SJCRH30 (cell line): ENCODE measurements around the gene DCAF4L1. TPM values are rescaled to one million over a fixed set of nuclear protein-coding genes. Genes with fewer than 3 reads are reported as not detected.

Experiments used
- DNase-seq, 2 experiments: peaks; one replicate each; pipeline ENCODE4 v3.0.0-alpha.2; 2015 to 2020
- H3K27ac ChIP-seq: fragments of 250-450 bp; sonication (Bioruptor Pico); 2 replicates; pipeline ENCODE4 v1.5.1; 2020; ENCODE audit warnings: mild to moderate bottlenecking, moderate library complexity
- H3K27me3 ChIP-seq: fragments of 250-450 bp; sonication (Bioruptor Pico); 2 replicates; pipeline ENCODE4 v1.5.1; 2020; ENCODE audit warnings: mild to moderate bottlenecking, moderate library complexity
- H3K36me3 ChIP-seq: fragments of 250-450 bp; sonication (Bioruptor Pico); 2 replicates; pipeline ENCODE4 v1.5.1; 2020; ENCODE audit warnings: mild to moderate bottlenecking, moderate library complexity
- H3K4me1 ChIP-seq: fragments of 250-450 bp; sonication (Bioruptor Pico); 2 replicates; pipeline ENCODE4 v1.5.1; 2020; ENCODE audit warnings: mild to moderate bottlenecking, moderate library complexity
- H3K4me3 ChIP-seq: fragments of 250-450 bp; sonication (Bioruptor Pico); 2 replicates; pipeline ENCODE4 v1.5.1; 2020; ENCODE audit warnings: mild to moderate bottlenecking, moderate library complexity
- H3K9me3 ChIP-seq: fragments of 250-450 bp; sonication (Bioruptor Pico); replicated peaks from 2 replicates; pipeline ENCODE4 v1.5.1; 2020; ENCODE audit warnings: mild to moderate bottlenecking, moderate library complexity
- total RNA-seq: library from RNA; depleted of rRNA; stranded (reverse); fragments of >200 nt; shearing (Covaris generic); gene quantifications from 2 replicates; pipeline ENCODE4 v1.2.3, GENCODE V29; 2014

DCAF4L1 gene
- total RNA-seq, 1 experiment from 2014 or later = 0.34 TPM

DNA sequence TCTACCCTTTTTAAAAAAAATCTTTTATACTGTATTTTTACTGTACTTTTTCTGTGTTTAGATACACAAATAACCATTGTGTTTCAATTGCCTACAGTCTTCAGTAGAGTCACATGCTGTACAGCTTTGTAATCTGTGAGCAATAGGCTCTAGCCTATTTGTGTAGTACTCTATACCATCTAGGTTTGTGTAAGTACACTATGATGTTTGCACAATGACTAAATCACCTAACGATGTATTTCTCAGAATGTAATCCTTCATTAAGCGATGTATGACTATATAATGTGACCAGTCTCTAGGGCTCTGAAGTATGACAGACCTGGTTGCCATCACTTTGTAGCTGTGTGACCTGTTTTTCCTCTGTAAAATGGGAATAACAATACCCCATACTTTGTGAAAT, 14.2 kb upstream of the DCAF4L1 start:
- Histone ChIP-seq H3K9me3 (peaks cover 4% of the 10 kb centered on the region; the same call in 1 of the 2 replicates), H3K27ac (no peak overlapping the region), H3K36me3 (no peaks in the 10 kb centered on the region), H3K4me1 (no peaks in the 10 kb centered on the region), H3K27me3 (no peaks in the 10 kb centered on the region), H3K4me3 (no peak overlapping the region)
- DNase-seq = no peak

DNA sequence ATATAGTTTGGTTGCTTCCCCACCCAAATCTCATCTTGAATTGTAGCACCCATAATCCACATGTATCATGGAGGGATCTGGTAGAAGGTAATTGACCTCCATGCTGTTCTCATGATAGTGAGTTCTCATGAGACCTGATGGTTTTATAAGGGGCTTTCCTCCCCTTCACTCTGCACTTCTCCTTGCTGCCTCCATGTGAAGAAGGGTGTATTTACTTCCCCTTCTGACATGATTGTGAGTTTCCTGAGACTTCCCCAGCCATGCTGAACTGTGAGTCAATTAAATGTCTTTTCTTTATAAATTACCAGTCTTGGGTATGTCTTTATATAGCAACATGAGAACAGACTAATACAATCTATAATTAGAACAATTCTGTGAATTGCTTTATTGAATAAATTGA, 11.9 kb upstream of the DCAF4L1 start:
- H3K9me3 ChIP-seq = peaks cover 4% of the 10 kb centered on the region; the same call in 1 of the 2 replicates
- DNase-seq = no peak
- H3K27ac ChIP-seq = no peak overlapping the region
- no peaks in the 10 kb centered on the region for H3K36me3 ChIP-seq
- no peaks in the 10 kb centered on the region for H3K27me3 ChIP-seq
- H3K4me3 ChIP-seq = no peak overlapping the region
- no peaks in the 10 kb centered on the region for H3K4me1 ChIP-seq

DNA sequence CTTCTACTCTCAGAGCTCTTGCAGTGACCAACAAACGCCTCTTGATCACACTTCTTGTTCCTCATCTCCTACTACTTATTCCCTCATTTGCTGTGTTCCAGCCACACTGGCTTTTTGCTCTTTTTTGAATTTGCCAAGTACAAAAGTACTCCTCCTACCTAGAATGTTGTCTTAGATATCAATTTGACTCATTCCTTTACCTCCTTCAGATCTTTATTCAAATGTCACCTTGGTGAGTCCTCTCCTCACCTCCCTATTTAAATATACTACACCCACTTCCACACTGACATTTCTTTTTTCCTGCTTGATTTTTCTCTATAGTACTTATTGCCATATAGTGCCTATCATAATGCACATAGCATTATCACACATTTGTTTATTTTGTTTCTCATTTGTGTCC, 6.2 kb upstream of the DCAF4L1 start:
- H3K27ac ChIP-seq = no peak overlapping the region
- H3K9me3 ChIP-seq = no peaks in the 10 kb centered on the region
- no peak for DNase-seq
- no peaks in the 10 kb centered on the region for H3K4me1 ChIP-seq
- H3K4me3 ChIP-seq = no peak overlapping the region
- no peaks in the 10 kb centered on the region for H3K36me3 ChIP-seq
- no peaks in the 10 kb centered on the region for H3K27me3 ChIP-seq

DNA sequence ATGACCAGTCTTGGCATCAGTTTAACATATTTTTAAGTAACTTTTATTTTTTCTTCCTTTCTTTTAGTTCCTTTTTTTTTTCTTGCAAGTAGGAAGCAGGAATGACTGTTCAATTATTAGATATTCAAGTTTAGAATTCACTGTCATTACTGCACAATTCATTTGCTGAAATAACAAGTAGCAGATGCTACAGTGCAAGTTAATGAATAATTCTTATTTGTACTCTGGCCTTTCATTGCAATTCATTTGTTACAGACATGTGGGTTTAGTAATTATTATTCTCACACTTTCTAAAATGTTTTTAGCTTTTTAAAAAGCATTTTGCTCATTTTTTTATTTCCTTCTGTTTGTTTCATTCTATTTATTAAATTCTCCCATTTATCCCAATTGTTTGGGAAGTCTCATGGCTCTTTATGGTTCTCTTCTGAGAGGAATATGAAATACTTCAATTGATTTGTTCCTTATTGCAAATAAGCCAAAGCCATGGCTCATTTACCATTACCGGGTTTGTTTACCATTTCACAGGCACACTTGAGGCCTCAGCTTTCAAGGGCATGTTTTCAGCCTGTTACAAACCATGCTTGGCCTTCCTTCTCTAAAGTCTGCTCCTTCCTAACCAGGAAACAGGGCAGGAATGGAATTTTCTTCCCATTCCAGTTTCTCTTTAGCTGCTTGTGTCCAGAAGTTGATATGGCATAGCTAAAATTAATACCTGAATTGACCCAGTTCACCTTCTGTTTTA, 4.6 kb upstream of the DCAF4L1 start:
- no peak for DNase-seq
- Histone ChIP-seq H3K9me3 (no peaks in the 10 kb centered on the region), H3K27ac (no peak overlapping the region)

DNA sequence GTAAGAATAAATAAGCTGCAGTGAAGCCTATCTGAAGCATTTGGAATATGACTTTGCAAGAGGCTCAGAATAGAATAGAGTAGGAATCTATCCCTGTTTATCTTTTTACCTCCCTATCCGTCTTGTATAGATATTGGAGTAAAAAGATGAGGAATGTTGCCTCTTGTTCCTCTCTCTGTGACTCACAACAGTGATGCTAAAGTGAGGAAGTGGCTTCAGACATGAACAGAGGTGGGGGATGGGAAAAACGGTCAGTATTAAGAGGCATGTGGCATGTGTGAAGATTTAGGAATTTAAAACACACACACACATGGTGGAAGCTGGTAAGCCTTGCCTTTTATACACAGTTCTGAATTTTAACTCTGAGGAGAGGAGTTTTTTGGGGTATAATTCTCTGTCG, 3.8 kb upstream of the DCAF4L1 start:
- Histone ChIP-seq H3K36me3 (no peaks in the 10 kb centered on the region), H3K4me1 (no peaks in the 10 kb centered on the region), H3K27me3 (no peaks in the 10 kb centered on the region), H3K27ac (no peak overlapping the region), H3K9me3 (no peaks in the 10 kb centered on the region), H3K4me3 (no peak overlapping the region)
- no peak for DNase-seq

More for the DNA sequence above, 4.6 kb upstream of the DCAF4L1 start:
- no peaks in the 10 kb centered on the region for H3K4me1 ChIP-seq
- H3K27me3 ChIP-seq = no peaks in the 10 kb centered on the region
- H3K4me3 ChIP-seq = no peak overlapping the region
- H3K36me3 ChIP-seq = no peaks in the 10 kb centered on the region

DNA sequence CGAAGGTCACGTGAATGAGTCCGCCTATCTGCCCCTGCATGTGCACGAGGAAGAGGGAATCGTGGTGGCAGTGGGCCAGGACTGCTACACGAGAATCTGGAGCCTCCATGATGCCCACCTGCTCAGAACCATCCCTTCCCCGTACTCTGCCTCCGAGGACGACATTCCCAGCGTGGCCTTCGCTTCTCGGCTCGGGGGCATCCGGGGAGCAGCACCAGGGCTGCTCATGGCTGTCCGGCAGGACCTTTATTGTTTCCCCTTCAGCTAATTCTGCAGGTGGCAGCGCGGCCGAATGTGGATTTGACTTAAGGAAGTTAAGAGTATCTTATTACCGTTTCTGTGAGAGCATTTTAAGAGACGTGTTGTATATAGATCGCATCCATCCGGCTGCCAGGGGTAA, 1.2 kb downstream of the DCAF4L1 start:
- no peaks in the 10 kb centered on the region for H3K36me3 ChIP-seq
- H3K9me3 ChIP-seq = no peaks in the 10 kb centered on the region
- H3K4me3 ChIP-seq = no peak overlapping the region
- H3K27ac ChIP-seq = no peak overlapping the region
- H3K27me3 ChIP-seq = no peaks in the 10 kb centered on the region
- DNase-seq = no peak
- no peaks in the 10 kb centered on the region for H3K4me1 ChIP-seq

DNA sequence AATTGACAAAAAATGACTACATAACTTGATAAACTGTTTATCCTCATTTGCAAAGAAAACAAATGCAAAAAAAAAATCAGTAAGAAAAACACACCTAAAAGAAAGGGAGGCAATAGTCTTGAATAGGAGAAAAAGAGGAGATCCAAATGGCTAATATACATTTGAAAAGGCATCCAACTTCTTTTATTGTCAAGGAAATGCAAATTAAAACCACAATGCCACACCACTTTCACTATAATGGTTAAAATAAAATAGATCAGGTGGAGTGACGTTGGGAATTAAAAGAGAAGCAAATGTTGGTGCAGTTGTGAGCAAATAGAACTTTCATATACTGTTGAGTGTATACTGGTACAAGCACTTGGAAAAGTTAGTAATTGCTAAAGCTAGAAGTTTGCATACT, 3.6 kb downstream of the DCAF4L1 start:
- Histone ChIP-seq H3K27me3 (no peaks in the 10 kb centered on the region), H3K27ac (no peak overlapping the region), H3K9me3 (no peaks in the 10 kb centered on the region), H3K4me3 (no peak overlapping the region), H3K36me3 (no peaks in the 10 kb centered on the region), H3K4me1 (0 out of 2 replicates have a peak, but pooled peaks cover 4% of the 10 kb centered on the region)
- DNase-seq = no peak

DNA sequence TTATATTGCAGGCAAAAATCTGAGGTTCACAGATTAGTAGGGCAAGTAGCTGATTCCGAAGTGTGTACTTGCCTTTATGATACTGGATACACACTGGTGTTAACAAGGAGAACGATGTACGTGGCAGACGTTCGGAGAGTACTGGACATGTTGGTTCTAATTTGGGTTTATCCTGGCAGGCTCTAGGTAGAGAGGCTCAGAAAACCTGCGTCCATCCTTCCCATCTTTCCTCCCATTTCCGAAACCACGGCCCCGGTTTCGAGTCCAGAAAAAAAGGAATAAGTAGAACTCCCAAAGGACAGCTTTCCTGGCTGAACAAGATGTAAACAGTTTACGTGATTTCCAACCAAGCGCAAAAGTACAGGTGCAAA, 8.4 kb downstream of the DCAF4L1 start:
- no peak overlapping the region; the same call in 1 of the 2 replicates for H3K27ac ChIP-seq
- 0 out of 2 replicates have a peak, but pooled peaks cover 7% of the 10 kb centered on the region for H3K4me1 ChIP-seq
- no peaks in the 10 kb centered on the region for H3K27me3 ChIP-seq
- peaks cover 6% of the 10 kb centered on the region for H3K36me3 ChIP-seq
- H3K4me3 ChIP-seq = peak overlapping the region; percentile 85
- H3K9me3 ChIP-seq = no peaks in the 10 kb centered on the region
- DNase-seq = no peak

DNA sequence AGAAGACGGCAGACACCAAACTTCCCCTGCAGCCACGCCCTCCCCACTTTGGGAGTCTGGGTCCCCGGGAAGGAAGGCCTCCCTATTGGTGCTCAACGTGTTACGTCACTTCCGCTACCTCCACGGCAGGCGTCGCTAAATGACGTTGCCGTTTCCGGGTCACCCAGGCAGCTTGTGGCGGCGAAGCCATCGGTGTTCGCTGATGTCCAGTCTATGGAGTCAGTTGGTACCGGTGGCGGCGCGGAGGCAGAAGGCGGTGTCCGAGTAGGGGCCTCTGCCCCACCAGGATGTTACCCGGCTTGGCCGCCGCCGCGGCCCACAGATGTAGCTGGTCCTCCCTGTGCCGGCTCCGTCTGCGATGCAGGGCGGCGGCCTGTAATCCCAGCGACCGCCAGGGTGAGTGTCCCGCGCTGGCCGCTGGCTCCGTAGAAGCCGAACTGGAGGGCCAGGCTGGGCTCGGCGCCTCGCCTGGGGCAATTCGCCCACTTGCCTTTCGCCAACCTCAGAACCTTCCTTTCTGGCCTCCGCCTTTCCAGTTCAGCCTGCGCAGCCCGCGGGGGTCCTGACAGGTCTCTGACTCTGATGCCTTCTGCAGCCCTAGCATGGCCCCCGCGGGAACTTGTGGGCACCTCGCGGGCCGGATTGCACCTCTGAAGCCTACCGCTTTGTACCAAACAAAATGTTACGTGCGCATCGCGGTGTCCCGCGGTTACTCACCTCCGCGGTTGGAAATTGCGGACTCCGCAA, 9.0 kb downstream of the DCAF4L1 start, which contains the start of gene SLC30A9:
TSS of gene SLC30A9 (plus strand) at position 166 of the 747 bp plus-strand sequence. CDS start at position 288, 122 bp downstream.
- H3K27me3 ChIP-seq = no peaks in the 10 kb centered on the region
- 0 out of 2 replicates have a peak, but pooled peaks cover 7% of the 10 kb centered on the region for H3K4me1 ChIP-seq
- no peaks in the 10 kb centered on the region for H3K9me3 ChIP-seq
- DNase-seq = peak; percentile 93 to 95
- H3K27ac ChIP-seq = peak within 1 kb of the TSS; percentile 66
- H3K36me3 ChIP-seq = peaks cover 6% of the 10 kb centered on the region
- peak within 1 kb of the TSS; percentile 85 for H3K4me3 ChIP-seq

DNA sequence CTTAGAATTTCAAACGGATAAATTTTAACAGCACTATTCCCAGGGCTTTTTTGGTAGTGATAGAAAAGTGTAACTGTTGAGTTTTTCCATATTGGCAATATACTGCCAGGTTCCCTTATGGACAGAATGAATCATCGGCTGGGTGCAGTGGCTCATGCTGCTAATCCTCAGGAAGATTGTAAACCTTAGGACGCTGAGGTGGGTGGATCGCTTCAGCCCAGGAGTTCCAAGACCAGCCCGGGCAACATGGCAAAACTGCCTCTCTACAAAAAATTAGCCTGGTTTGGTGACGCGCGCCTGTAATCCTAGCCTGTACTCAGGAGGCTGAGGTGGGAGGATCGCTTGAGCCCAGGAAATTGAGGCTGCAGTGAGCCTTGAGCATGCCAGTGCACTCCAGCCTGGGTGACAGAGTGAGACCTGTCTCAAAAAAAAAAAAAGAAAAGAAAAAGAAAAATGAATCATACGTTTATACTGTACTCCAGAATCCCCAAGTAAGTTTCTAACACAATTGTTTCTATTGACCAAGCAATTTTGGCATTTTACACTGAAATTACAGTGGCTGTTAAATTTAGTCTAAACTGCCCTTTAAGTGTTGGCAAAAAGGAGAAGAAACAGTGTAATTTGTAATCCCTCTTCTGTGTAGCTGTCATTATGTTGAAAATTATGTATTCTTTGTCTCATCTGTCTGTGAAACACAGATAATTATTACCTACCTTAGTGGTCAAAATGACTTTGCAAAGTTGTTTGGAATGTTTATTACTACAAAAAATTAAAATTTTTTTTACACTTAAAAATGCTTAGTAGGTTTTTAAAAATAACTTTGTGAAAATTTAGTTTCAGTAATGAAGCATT, 10.6 kb downstream of the DCAF4L1 start:
- Histone ChIP-seq H3K9me3 (no peaks in the 10 kb centered on the region), H3K4me1 (0 out of 2 replicates have a peak, but pooled peaks cover 7% of the 10 kb centered on the region), H3K4me3 (no peak overlapping the region), H3K27me3 (no peaks in the 10 kb centered on the region), H3K36me3 (peaks cover 6% of the 10 kb centered on the region), H3K27ac (no peak overlapping the region)
- no peak for DNase-seq

DNA sequence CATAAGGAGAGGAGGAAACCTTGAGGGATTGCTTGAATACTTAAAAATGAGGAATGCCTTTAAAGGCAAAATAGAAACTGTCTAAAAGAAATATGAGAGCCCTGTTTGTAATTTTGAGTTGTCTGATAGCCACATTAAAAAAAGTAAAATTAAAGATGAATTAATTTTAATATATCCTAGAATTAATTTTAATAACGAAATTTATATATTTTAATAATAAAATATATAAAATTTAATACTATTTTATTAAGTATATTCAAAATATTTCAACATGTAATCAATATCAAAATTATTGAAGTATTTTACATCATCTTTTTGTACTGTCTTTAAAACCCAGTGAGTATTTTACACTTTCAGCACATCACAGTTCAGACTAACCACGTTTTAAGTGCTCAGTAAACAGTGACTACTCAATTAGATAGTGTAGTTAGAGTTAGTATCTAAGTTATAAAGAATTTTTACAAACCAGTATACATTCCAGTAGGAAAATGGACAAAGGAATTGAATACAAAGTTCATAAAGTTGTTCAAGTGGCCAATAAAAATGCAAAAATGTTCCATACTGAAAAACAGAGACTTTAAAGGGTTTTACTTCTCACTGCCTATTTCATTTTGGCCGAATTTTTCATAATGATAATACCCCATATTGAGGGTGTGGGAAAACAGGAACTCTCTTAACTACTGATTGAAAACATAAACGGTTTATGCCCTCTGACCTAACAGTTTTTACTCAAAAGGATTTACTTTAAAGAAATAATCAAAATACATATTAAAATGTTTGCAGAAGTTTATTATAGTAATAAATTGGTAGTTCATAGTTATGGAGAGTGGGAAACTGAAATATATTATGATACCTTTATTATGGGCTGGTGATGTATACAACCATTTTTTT, 11.7 kb downstream of the DCAF4L1 start:
- peaks cover 6% of the 10 kb centered on the region for H3K36me3 ChIP-seq
- H3K4me3 ChIP-seq = no peak overlapping the region
- DNase-seq = no peak
- H3K9me3 ChIP-seq = no peaks in the 10 kb centered on the region
- H3K27ac ChIP-seq = no peak overlapping the region
- H3K4me1 ChIP-seq = 0 out of 2 replicates have a peak, but pooled peaks cover 7% of the 10 kb centered on the region
- H3K27me3 ChIP-seq = no peaks in the 10 kb centered on the region

DNA sequence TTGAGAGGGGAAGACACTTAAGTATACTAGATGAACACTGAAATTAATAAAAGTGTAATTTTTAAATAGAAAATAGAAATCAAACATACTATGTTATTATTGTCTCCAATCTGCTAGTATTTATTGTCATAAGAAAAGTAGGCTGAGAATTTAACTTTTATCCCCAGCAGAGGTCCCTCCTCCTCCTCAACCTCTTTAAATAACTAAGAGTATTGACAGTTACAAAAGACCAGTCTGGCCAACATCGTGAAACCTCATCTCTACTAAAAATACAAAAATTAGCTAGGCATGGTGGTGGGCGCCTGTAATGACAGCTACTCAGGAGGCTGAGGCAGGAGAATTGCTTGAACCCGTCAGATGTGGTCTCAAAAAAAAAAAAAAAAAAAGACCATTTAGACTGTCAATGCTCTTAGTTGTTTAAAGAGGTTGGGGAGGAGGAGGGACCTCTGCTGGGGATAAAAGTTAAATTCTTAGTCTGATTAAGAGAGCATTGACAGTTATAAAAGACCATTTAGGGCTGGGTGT, 13.0 kb downstream of the DCAF4L1 start:
- Histone ChIP-seq H3K27me3 (no peaks in the 10 kb centered on the region), H3K4me3 (no peak overlapping the region), H3K36me3 (peaks cover 6% of the 10 kb centered on the region), H3K27ac (no peak overlapping the region), H3K9me3 (no peaks in the 10 kb centered on the region), H3K4me1 (0 out of 2 replicates have a peak, but pooled peaks cover 4% of the 10 kb centered on the region)
- DNase-seq = no peak

DNA sequence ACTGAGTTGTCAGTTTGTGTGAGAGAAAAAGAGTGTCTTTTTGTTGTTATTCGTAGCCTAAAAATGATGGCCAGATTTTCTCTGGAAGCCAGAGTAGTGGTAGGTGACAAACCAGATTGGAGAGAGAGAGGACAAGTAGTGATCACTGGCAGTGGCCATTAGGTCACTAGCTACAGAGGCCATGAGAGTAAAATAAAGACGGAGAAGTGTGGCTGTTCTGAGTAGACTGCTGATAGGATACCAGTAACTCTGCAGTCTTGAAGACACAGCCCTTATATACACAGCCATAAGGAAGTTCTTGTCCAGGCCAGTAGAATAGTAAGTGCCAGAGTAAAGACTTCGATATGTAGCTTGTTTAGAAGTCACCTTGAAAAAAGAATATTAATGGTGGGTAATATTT, 16.5 kb downstream of the DCAF4L1 start:
- Histone ChIP-seq H3K27me3 (no peaks in the 10 kb centered on the region), H3K9me3 (no peaks in the 10 kb centered on the region), H3K4me3 (no peak overlapping the region), H3K36me3 (0 out of 2 replicates have a peak, but pooled peaks cover 3% of the 10 kb centered on the region), H3K27ac (no peak overlapping the region), H3K4me1 (no peaks in the 10 kb centered on the region)
- DNase-seq = no peak
